OCI-LY7 (cell line): ENCODE results near the gene FKBP2. TPM values are rescaled to one million over a fixed set of nuclear protein-coding genes. Genes with fewer than 3 reads are reported as not detected.
A peak's percentile ranks its signal among the peaks of the same experiment; 100 is the strongest.

Source experiments
- BruUV-seq: library from RNA; stranded (reverse); fragments of 400-500 nt; replicated peaks from 2 replicates; lab custom pipeline; 2021; lab: Mats Ljungman, UMichigan
- CTCF ChIA-PET: fragments of 300-600 bp; sonication (Branson Sonifier 250); formaldehyde crosslinking; loops from one replicate; lab custom pipeline; 2022; ENCODE audit warnings: antibody characterized with exemption; ENCODE audit not compliant: unreplicated experiment; lab: Charles Lee
- POLR2A ChIA-PET: fragments of 300-600 bp; sonication (Branson Sonifier 250); formaldehyde crosslinking; loops from one replicate; lab custom pipeline; 2022; ENCODE audit warnings: antibody characterized with exemption; lab: Charles Lee
- DNase-seq: peaks from one replicate; pipeline ENCODE4 v3.0.0-alpha.2; 2015; ENCODE audit warnings: low spot score
- H2AFZ ChIP-seq: fragments of 200-600 bp; sonication (generic), shearing (Covaris generic); 2 replicates; pipeline ENCODE4 v1.6.1; 2014; ENCODE audit warnings: mild to moderate bottlenecking, antibody characterized with exemption, low read length, moderate library complexity
- H3K27ac ChIP-seq: fragments of 200-600 bp; sonication (generic); 2 replicates; pipeline ENCODE4 v1.5.1; 2014; ENCODE audit warnings: mixed run types, low read depth, mild to moderate bottlenecking, moderate library complexity, low read length, inconsistent platforms; ENCODE audit not compliant: poor library complexity, severe bottlenecking
- H3K36me3 ChIP-seq: fragments of 200-600 bp; sonication (generic); 2 replicates; pipeline ENCODE4 v1.6.1; 2014; ENCODE audit warnings: mild to moderate bottlenecking, antibody characterized with exemption, low read length, moderate library complexity, mixed read lengths; ENCODE audit not compliant: insufficient read depth
- H3K4me1 ChIP-seq: fragments of 200-600 bp; sonication (generic); 2 replicates; pipeline ENCODE4 v1.5.1; 2014; ENCODE audit warnings: mild to moderate bottlenecking, low read length; ENCODE audit not compliant: insufficient read depth, poor library complexity, severe bottlenecking
- H3K4me2 ChIP-seq: fragments of 200-600 bp; sonication (generic); 2 replicates; pipeline ENCODE4 v1.6.1; 2014; ENCODE audit warnings: mild to moderate bottlenecking, low read length
- H3K4me3 ChIP-seq: fragments of 200-600 bp; sonication (generic); 2 replicates; pipeline ENCODE4 v1.5.1; 2014; ENCODE audit warnings: mild to moderate bottlenecking, low read depth, low read length; ENCODE audit not compliant: poor library complexity, severe bottlenecking
- H3K79me2 ChIP-seq: fragments of 200-600 bp; sonication (generic); 2 replicates; pipeline ENCODE4 v1.6.1; 2016; ENCODE audit warnings: low read depth, mild to moderate bottlenecking, low read length, moderate library complexity, mixed read lengths; ENCODE audit not compliant: insufficient read depth
- H3K9me2 ChIP-seq: fragments of 200-600 bp; sonication (generic); 2 replicates; pipeline ENCODE4 v1.6.1; 2016; ENCODE audit warnings: mild to moderate bottlenecking, low read length, mixed read lengths; ENCODE audit not compliant: insufficient read depth
- H3K9me3 ChIP-seq: fragments of 200-600 bp; sonication (generic); 2 replicates; pipeline ENCODE4 v1.6.1; 2014; ENCODE audit warnings: mild to moderate bottlenecking, mixed run types, low read length, mixed read lengths
- H4K20me1 ChIP-seq: fragments of 200-600 bp; sonication (generic); 2 replicates; pipeline ENCODE4 v1.6.1; 2014; ENCODE audit warnings: mild to moderate bottlenecking, antibody characterized with exemption, low read length, moderate library complexity, mixed read lengths; ENCODE audit not compliant: insufficient read depth
- EZH2phosphoT487 ChIP-seq: fragments of 200-600 bp; sonication (generic); IDR thresholded peaks from 2 replicates; pipeline ENCODE4 v1.6.1; 2018; ENCODE audit warnings: low read depth, borderline replicate concordance, mild to moderate bottlenecking, mixed run types, antibody characterized with exemption, low read length, moderate library complexity, mixed read lengths
- intact Hi-C: fragments of 100-400 bp; cut with micrococcal nuclease; formaldehyde crosslinking; loops from one replicate; pipeline ENCODE4 v1.10.0; 2022; ENCODE audit not compliant: unreplicated experiment
- total RNA-seq, 2 experiments: library from RNA; depleted of rRNA in 1 of 2; stranded (reverse); fragments of >200 nt in 1 of 2; shearing (Covaris generic) in 1 of 2; gene quantifications; 2 replicates each; pipeline ENCODE4 v1.2.3, GENCODE V29; 2014 to 2022
- TF ChIP-seq, protein P1 (sequence below): fragments of 200-600 bp; sonication (generic); conservative IDR thresholded peaks from 2 replicates; pipeline ENCODE4 v1.5.1; 2014; ENCODE audit warnings: mild to moderate bottlenecking, antibody characterized with exemption, low read length, moderate library complexity, mixed read lengths

The FKBP2 gene
- total RNA-seq, 2 experiments from 2014 or later, result 45.5 to 57.3 TPM

DNA sequence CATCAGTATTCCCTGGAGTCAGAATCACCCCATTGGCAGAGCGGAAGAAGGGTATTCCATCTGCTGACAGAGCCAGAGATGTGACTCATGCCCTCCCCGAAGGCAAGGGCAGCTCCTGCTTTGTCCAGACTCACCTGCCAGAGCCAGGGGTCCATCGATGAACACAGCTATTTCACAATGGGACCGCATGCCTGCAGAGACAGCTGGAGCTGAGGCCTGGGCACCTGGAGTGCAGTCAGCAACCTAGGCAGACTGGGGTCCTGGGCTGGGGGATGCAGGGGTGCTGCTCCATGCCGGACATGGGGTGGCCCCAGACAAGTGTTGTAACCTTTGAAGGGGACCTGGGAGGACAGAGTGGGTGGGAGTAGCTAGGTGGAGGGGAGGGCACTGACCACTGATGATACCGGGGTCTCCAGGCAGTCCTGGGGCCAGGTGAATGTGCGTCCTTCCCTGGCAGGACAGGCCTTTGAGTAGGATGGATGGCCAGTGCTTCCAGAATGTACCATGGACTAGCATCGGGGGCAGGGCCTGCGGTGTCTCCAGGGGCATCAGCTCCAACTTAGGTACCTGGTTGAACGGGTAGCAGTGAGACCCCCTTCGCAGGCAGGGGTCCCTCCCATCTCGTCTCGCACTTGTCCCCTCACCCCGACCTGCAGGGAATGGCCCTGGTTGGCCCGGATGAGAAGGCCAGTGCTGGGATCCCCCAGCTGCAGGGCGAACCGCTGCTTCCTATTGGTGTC is 16.6 kb upstream of the FKBP2 start:
- Histone ChIP-seq H3K4me2 (peak overlapping the region; percentile 99), H4K20me1 (no peaks in the 10 kb centered on the region; the same call in 1 of the 2 replicates), H3K9me3 (no peaks in the 10 kb centered on the region), H3K4me3 (no peak overlapping the region), H3K79me2 (peaks cover 8% of the 10 kb centered on the region; the same call in 1 of the 2 replicates), H3K4me1 (peaks cover 22% of the 10 kb centered on the region), H3K9me2 (no peaks in the 10 kb centered on the region), H3K36me3 (peaks cover 47% of the 10 kb centered on the region), H2AFZ (no peak overlapping the region), H3K27ac (no peak overlapping the region)
- ChIA-PET CTCF (interaction anchor here (0.7 kb wide), 1 partner anchor 80 kb away, joined by 3 read pairs; no protein-coding TSS in a partner anchor), POLR2A (interaction anchor here (0.6 to 2.1 kb wide), 4 partner anchors 17 to 59 kb away, joined by 3 to 15 read pairs (median 4); partner anchors contain the start of gene FERMT3)
- TSS peak; percentile 65 for BruUV-seq
- DNase-seq, result no peak
- intact Hi-C loops, result no loop called here
- TF ChIP-seq EZH2phosphoT487, result no peak
- TF ChIP-seq, protein P1, sequence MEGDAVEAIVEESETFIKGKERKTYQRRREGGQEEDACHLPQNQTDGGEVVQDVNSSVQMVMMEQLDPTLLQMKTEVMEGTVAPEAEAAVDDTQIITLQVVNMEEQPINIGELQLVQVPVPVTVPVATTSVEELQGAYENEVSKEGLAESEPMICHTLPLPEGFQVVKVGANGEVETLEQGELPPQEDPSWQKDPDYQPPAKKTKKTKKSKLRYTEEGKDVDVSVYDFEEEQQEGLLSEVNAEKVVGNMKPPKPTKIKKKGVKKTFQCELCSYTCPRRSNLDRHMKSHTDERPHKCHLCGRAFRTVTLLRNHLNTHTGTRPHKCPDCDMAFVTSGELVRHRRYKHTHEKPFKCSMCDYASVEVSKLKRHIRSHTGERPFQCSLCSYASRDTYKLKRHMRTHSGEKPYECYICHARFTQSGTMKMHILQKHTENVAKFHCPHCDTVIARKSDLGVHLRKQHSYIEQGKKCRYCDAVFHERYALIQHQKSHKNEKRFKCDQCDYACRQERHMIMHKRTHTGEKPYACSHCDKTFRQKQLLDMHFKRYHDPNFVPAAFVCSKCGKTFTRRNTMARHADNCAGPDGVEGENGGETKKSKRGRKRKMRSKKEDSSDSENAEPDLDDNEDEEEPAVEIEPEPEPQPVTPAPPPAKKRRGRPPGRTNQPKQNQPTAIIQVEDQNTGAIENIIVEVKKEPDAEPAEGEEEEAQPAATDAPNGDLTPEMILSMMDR, result no peak

DNA sequence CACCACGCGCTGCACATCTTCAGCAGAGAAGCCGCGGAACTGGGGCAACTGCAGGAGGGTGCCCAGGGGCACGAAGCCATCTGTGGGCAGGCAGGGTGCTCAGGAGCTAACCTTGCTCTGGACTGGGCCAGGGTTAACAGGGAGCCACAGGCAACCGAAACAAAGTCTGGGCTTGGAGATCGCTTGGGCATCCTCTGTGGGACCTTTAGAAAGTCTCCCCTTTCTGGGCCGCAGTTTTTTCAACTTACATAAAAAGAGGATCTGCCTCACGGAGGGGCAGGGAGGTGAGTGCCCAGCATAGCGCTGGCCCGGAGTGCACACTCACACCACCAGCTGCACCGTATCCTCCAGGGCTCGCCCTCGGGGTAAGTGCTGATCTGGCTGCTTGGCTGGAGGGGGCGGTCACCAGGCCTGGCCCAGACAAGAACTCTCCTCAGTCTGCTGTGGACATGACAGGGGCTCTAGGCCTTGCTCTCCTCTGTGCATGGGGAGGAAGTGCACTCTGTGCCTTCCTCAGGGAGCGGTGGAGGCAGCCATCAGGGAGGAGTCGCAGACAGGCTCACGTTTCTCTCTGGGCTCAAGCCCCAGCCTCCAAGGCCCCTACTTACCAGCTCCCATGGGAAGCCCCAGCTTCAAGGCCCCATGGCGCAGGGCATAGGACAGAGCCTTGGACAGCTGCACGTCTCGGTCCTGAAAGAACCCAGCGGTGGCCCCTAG is 15.8 kb upstream of the FKBP2 start:
- ChIA-PET CTCF (no interaction called here), POLR2A (interaction anchor here (0.6 to 4.4 kb wide), 5 partner anchors 10 to 59 kb away, joined by 3 to 29 read pairs (median 5); partner anchors contain the start of gene FERMT3)
- Histone ChIP-seq H3K9me2 (no peaks in the 10 kb centered on the region), H3K36me3 (peaks cover 40% of the 10 kb centered on the region), H3K4me2 (peak overlapping the region; percentile 99), H3K79me2 (peaks cover 8% of the 10 kb centered on the region; the same call in 1 of the 2 replicates), H3K4me1 (peaks cover 30% of the 10 kb centered on the region), H2AFZ (no peak overlapping the region), H3K27ac (peak overlapping the region; percentile 77), H3K4me3 (peak overlapping the region; percentile 83), H4K20me1 (no peaks in the 10 kb centered on the region), H3K9me3 (no peaks in the 10 kb centered on the region)
- no TSS peak for BruUV-seq
- intact Hi-C loops, result no loop called here
- no peak for TF ChIP-seq EZH2phosphoT487
- TF ChIP-seq, protein P1, result no peak
- no peak for DNase-seq
